ENCODE data around the gene COCH. TPM values are rescaled to one million over a fixed set of nuclear protein-coding genes. Genes with fewer than 3 reads are reported as not detected.
A peak's percentile ranks its signal among the peaks of the same experiment; 100 is the strongest.
"Not testable (repeated sequence)": the region's sequence is repeated elsewhere in the genome, so short reads cannot be mapped to it uniquely, and the experiment has no call there.

Gene COCH
- total RNA-seq, 1 donor from 2014 or later: 10.4 TPM

DNA sequence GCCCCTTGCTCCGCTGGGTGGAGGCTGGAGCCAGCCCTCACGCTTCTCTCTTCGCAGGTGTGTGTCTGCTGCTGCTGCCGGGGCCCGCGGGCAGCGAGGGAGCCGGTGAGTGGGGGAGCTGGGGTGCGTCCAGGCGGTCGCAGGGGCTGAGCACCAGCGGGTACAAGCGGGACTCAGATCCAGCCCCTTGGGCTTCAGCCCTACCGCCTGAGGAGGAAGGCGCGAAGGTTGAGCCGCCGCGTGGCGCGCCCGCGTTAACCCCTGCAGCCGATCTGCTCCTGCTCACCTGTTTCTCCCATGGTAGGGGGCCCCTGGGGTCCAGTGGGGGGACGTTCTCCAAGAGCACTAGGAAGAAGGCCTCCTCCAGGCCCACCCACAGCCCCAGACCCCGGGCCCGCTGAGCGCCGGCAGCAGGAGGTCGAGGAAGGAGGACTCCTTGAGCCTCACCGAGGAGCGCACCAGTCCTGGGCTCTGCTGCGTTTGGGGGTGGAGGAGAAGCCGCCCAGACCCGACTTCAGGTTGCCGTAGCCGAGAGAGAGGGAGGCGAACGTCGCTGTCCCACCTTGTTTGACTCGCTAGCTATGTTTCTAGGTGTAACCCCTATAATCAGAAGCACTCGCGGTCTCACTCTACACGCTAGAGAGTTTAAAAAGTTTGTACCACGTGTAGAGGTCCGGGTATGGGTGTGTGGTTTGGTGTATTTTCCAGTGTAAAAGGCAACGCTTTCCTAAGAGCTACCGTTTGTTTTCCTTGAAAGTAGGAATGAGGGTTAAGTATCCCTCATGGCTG lies 834 bp downstream of the COCH start:
- no peak for DNase-seq (ENCODE audit: low spot score)

DNA sequence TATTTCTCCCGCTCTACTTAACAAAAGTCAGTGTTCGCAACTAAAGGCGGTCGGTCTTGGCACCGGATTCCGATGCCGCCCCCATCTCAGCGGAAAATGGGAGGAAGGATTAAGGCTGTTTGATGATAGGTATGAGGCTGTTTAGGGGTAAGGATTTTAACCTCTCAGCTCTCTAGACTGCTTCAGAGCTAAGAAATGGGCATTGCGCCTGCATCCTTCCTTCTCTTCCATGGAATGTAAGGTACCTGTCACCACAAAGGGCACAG lies 1.4 kb downstream of the COCH start:
- DNase-seq (ENCODE audit: low spot score): no peak

DNA sequence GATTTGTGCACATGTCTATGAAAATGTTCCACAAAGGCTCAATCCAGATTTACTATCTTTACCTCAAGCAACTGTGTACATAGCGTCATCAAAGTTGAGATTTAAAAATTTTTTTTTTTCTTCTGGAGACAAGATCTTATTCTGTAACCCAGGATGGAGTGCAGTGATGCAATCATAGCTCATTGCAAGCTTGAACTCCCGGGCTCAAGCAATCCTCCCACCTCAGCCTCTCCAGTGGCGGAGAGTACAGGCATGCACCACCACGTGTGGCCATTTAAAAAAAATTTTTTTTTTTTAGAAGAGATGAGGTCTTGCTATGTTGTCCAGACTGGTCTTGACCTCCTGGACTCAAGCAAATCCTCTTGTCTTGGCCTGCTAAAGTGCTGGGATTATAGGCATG lies 2.3 kb downstream of the COCH start:
- DNase-seq (ENCODE audit: low spot score): no peak

DNA sequence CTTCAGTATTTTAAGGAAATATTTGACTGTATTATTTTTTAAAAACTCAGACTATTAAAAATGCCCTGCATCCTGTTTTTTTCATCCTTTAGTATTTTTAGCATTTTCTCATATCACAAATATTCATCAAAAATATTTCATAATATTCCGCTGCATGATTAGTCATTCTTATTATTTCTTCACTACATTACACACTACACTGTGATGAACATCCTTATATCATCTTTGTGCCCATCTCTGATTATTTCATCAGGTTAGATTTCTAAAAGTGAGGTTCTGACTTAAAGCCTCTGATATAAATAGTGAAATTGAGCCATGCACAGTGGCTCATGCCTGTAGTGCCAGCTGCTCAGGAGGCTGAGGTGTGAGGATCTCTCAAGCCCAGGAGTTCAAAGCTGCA lies 8.1 kb downstream of the COCH start:
- DNase-seq (ENCODE audit: low spot score): no peak

DNA sequence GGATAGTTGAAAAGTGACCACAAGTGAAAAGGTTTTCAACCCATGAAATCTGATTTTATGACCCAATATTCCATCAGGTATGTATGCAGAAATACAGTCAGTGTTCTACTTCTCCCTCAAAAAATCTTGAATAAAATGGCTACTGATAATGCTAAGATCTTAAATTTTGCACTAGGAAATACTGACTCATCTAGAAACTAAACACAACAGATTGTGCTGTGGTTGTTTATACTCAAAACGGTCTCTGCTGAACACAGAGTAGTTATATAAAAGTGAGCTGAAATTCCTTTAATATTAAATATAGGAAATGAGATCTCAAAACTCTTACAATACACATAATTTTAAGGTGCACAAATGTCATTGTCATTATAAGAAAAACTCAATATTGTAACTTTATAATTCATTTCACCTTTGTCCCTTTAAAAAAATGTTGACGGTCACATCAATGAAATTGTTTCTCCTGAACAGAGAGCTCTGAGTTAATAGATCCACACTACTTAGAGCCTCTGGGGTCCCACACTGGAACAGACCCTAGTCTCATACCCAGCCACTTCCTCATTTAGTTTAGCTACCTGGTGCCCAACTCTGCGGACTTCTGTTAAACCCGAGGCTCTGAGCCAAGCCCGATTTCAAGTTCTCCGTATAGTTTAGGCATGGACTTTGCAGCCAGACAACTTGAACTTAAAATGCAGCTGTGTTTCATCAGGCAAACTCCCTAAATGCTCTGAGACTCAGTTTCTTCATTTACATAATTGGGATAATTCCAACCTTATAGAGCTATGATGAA lies 9.3 kb downstream of the COCH start:
- no peak for DNase-seq (ENCODE audit: low spot score)

DNA sequence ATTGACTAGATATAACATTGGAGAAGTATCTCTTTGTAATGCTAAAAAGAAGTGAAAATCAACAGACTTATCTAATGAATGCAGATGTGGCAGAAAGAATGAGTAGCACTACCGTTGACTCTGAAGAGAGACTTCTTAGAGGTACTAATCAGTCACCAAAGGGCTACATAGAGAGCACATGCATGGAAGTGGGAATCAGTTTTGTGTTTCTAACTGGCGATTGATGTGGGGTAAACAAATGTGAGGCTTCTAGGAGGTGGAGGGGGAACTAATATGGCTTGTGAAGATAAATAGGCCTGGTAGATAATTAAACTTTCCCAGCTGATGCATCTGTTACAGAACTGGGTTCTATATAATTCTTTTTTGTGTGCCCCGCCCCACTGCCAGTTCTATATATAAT lies 10.5 kb downstream of the COCH start:
- DNase-seq (ENCODE audit: low spot score): no peak

DNA sequence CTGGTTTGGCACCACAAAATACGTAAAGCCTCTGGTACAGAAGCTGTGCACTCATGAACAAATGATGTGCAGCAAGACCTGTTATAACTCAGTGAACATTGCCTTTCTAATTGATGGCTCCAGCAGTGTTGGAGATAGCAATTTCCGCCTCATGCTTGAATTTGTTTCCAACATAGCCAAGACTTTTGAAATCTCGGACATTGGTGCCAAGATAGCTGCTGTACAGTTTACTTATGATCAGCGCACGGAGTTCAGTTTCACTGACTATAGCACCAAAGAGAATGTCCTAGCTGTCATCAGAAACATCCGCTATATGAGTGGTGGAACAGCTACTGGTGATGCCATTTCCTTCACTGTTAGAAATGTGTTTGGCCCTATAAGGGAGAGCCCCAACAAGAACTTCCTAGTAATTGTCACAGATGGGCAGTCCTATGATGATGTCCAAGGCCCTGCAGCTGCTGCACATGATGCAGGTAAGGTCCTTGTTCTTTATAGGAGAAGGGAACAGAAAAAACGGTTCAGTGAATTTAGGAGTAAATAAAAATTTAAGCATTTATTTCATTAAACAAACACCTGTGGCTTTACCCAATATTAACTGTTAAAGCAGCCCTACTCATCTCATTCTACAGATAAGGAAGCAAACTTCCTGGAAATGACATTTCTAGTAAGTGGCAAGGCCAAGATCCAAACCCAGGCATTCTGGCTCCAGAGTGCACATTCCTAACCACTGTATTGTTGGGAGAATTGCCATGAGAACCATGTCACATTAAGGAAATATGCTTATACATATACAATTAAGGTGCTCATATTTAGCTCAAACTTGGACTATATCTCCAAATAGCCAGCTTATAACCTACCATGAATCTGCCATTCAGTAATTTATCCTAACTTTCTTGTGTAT lies 11.7 kb downstream of the COCH start:
- no peak for DNase-seq (ENCODE audit: low spot score)

DNA sequence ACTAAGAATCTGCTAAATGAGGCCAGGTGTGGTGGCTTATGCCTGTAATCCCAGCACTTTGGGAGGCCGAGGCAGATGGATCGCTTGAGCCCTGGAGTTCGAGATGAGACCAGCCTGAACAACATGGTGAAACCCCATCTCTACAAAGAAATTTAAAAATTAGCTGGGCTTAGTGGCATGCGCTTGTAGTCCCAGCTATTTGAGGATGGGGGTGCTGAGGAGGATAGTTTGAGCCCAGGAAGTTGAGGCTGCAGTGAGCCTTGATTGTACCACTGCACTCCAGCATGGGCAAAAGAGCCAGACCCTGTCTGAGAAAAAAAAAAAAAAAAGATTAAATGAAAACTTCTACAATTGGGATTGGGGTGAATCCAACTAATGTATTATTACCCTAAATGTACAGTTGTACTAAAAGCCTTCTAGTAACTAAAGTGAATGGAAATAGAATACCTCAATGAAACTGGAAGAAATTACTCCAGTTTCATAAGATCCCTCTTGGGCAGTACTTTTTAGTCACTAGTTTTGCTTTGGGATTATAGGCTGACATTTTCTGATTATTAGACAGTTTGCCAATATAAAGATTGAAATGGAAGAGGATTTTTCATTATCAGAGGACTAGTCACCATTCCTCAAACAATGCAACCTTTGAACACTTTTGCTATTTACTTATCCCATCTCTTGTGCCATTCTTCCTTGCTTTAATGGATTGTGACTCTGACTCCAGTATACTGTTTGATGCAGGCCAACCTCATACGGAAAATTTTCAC lies 14.3 kb downstream of the COCH start:
- no peak for DNase-seq (ENCODE audit: low spot score)

DNA sequence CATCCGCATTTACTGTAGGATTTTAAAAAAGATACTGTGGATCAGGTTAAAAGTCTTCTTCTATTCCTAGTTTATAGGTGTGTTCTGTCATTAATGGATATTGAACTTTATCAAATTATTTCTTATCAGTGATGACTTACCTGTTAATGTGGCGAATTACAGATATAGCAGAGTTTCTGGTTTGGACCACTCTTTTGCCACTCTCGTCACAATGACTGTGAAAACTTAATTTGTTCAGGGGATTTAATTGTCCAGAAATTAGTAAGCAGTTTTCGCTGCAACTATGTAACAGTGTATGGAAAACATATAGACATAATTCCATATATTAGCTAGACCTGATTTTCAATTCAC lies 14.9 kb downstream of the COCH start:
- no peak for DNase-seq (ENCODE audit: low spot score)

DNA sequence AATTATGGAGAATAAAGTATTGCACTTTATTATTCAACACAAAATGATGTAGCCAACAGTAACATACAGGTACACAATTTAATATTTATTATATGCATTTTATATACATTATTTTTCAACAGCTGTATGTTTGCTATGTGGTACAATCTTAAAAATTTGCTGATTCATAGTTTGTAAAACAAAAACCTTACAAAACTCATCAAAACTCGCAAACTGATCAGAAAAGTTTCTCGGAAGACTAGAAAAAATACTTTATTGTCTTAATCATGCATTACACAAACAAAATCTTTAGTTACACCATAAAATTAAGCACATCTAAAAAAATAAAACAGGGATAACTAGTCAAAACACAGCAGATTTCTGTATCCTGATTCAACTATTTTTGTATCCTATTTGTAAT lies 19.5 kb downstream of the COCH start:
- no peak for DNase-seq (ENCODE audit: low spot score)

DNA sequence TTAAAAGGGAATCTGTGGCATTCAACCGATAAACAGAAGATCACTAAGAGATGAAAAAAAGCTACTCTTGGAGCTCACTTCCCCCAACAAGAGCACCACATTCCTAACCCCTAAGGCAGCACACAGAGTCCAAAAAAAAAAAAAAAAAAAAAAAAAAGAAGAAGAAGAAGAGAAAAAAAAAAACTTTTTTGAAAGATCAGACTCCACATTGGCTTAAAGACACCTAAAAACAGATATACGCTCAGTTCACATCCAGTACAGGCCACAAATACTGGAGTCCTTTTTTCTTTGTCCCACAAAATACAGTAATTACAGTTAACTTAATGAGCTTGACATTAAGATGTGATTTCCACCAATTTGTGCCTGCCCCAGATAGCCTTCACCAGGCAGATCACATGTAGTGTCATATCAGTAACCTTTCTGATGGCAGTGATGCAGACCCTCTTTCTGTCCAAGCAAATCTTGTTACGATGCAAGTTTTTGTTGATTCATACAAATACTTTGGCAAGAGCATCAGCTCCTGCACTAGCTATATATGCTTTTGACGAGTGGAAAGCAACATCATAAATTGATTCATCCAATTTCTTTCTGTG lies 20.7 kb downstream of the COCH start:
- no peak for DNase-seq (ENCODE audit: low spot score)

DNA sequence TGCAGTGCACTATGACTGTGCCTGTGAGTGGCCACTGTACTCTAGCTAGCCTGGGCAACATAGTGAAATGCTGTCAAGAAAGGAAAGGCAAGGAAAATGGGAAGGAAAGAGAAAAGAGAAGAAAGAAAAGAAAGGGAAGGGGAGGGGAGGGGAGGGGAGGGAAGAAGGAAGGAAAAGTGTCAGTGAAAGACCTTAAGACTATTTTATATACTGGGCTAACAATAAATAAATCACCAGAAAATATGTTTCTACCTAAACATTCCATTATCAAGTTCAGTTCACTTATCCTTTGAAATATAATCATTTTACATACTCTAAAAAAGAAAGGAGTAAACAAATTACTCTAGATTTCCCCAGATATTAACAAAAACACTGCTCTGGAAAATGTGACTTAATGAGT lies 22.1 kb downstream of the COCH start:
- DNase-seq (ENCODE audit: low spot score): no peak

DNA sequence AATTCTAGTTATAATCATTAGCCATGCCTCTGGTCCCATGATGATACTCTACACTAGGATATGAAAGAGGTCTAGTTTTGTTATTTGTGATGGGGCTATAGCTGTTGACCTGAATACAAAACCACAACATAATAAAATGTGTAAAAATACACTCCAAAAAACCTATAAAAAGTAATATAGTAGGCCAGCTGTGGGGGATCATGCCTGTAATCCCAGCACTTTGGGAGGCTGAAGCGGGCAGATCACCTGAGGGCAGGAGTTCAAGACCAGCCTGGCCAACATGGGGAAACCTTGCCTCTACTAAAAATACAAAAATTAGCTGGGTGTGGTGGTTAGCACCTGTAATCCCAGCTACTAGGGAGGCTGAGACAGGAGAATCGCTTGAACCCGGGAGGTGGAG lies 22.8 kb downstream of the COCH start:
- DNase-seq (ENCODE audit: low spot score): not testable (repeated sequence)

DNA sequence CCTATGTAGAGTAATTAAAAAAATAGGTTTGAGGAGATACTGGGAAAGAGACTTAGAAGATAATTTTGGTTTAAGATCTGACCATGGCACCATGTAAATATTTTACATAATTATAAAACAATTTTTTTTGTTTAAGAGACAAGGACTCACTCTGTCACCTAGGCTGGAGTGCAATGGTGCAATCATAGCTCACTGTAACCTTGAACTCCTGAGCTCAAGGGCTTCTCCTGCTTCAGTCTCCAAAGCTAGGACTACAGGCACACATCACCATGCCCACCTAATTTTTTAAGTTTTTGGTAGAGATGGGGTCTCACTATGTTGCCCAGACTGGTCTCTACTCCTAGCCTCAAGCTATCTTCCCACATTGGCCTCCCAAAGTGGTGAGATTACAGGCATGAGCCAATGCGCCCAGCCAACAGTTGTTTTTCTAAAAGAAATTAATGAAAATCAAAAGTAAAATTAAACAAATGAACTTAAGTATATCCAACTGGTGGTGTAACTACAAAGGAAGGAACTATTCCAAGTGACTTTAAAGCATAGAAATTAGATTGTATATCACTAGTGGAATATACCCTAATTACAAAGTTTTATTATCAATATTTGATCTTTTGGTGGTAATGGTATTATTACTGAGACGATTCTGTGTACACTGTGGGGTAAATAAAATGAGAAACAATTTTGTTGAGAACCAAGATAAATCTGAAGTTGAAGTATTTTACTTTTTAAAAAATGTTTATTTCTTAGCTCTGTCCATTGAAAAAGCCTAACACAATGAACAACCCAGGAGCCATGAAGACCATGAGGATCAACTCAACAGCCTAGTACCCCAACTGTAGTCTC lies 29.1 kb downstream of the COCH start:
- DNase-seq (ENCODE audit: low spot score): no peak

DNA sequence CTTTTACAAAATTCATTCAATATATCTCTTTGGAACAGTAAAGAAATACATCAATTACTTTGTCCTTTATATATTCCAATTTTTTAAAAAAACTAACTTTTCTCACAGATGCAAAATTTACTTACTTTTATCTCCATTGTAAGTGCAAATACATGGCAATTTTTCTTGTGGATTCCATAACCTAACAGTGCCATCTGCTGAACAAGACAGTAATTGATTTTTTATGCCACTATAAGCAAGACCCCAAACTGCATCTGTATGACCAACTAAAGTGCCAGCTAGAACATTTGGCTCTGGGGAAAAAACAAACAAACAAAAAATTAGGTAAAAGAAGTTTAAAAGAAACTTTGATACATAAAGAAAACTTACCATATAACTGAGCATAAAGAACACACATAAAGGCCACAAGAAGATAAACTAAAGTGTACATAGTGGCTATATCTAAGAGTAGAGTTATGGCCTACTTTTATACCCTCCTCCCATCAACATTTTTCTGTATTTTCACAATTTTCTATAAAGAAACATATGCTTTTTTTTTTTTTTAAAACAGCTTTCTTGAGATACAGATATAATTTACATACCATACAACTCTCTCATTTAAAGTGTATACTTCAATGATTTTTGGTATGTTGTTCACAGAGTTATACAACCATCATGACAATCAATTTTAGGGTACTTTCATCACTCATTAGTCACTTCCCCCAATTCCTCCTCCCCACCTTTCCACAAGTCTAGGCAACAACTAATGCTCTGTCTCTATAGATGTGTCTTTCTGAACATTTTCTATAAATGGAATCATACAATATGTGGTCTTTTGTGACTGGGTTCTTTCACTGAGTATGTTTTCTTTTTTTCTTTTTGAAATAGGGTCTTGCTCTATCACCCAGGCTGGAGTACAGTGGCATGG lies 32.6 kb downstream of the COCH start:
- peak; percentile 15 for DNase-seq (ENCODE audit: low spot score)

DNA sequence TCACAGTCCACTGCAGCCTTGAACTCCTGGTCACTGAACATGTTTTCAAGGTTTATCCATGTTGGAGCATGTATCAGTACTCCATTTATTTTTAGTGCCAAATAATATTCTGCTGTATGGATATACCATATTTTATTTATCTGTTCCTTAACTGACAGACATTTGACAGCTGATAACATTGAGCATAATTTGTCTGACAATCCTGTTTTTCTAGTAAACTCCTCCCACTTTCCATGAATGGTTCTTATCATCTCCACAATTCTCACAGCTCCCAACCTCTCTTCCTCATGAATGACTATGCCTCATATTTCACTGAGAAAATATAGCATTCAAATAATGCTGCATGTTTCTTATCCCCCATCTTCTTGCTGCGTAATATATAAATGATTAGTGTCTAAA lies 33.3 kb downstream of the COCH start:
- no peak for DNase-seq (ENCODE audit: low spot score)

DNA sequence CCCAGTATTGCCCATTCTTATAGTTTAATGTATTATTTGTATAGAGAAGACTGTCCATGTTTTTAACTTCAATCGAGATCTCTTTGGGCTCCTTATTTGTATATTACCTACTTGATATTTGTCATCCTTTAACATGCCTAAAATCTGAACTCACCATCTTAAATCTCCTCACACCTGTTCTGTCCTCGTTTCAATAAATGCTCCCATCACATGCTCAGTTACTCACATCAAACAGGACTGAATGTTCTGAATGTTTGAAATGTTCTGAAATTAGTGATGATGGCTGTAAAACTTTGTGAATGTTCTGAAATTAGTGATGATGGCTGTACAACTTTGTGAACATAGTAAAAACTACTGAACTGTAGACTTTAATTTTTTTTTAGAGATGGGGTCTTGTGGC lies 34.5 kb downstream of the COCH start:
- no peak for DNase-seq (ENCODE audit: low spot score)

DNA sequence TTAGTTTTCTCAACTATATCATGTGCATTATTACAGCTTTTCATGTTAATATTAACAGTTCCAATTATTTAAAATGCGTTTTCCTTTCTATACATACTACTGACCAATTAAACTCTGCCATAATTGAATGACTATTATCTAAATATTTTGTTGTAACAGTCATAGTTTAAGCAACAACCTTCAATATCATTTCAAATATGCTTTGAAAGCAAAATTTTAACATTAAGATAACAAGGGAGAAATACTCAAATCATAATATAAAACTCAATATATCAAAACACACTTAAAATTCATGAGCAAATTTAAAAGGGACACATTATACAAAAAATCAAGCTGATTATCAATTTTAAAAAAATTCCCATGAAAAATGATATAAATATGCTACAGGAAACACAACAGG lies 40.5 kb downstream of the COCH start:
- DNase-seq (ENCODE audit: low spot score): no peak

DNA sequence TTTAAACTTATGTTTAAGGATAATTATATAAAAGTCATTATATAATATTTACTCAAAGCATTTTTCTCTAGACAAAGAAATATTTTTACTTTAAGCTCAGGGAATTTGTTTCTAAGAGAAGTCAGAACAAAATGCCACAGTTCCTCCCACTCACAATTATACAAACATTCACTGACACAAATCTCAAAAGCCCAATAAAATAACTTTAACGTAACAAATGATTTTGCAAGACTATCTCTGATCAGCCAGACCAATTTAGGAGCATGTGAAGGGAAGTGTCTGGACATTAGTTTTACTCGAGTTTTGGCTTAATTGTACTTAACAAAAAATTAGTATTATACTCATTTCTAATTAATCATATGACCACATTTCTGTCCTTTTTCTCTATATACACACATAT lies 41.2 kb downstream of the COCH start:
- DNase-seq (ENCODE audit: low spot score): no peak
